DMS114 treated with DMSO at 0.1 percent for 48 hours (cell line): ENCODE data around the gene PCDH15.
"Not testable (repeated sequence)": the region's sequence is repeated elsewhere in the genome, so short reads cannot be mapped to it uniquely, and the experiment has no call there.

ENCODE experiments used
- DNase-seq: peaks from one replicate; lab custom pipeline; 2025; ENCODE audit not compliant: unreplicated experiment; lab: John Stamatoyannopoulos, UW

Gene PCDH15

DNA sequence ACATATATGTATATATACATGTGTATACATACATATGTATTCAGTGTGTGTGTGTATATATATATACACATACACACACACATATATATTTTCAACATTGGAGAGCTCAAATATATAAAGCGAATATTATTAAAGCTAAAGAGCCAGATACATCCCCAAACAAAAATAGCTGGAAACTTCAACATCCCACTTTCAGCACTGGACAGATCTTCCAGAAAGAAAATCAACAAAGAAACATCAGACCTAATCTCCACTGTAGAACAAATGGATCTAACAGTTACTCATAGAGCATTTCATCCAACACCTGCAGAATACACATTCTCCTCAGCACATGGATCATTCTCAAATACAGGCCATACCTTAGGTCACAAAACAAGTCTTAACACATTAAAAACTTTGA is 799.0 kb downstream of the PCDH15 start:
- DNase-seq, result no peak

DNA sequence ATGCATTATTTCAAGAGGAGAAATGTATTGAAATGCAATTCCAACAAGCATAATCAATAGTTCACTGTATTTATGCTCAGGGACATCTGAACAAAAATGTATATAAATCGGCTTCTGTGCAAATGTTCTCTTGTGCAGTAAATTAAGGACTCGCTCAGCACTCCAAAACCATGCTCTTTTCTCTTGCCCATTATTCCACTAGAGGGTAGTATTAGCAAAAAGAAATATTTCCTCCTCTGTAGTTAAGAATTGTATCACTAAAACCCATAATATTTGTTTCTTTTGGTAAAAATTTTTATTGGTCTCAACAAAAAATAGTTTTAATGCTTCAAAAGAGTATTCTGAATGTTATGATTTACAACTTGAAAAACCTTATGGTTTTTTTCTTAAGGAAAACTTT is 803.1 kb downstream of the PCDH15 start:
- peak; percentile 39 for DNase-seq

DNA sequence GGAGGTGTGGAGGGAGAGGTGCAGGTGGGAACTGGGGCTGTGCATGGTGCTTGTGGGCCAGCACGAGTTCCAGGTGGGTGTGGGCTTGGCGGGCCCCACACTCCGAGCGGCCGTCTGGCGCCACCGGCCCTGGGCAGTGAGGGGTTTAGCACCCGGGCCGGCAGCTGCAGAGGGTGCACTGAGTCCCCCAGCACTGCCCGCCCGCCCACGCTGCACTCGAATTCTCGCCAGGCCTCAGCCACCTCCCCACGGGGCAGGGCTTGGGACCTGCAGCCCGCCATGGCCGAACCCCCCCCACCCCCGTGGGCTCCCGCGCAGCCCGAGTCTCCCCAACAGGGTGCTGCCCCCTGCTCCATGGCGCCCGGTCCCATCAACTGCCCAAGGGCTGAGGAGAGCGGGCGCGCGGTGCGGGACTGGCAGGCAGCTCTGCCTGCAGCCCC is 810.2 kb downstream of the PCDH15 start:
- no peak for DNase-seq

DNA sequence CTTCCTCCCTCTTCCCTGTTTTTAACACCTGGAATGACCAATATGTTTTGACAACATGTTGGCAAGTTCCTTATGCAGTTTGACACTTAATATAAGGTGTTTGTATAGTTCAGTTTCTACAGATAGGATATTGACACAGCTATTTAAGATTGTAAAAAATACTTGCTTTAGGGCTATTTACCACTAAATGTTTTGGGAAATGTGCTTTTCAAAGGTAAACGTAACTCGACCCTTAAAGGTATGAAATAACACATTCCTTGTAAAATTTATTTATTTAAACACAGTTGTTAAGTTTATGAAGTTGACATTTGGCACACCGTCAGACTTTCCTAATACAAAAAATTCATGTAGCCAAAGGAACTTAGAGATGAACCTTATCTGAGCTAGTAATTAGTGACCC is 817.6 kb downstream of the PCDH15 start:
- DNase-seq, result no peak

DNA sequence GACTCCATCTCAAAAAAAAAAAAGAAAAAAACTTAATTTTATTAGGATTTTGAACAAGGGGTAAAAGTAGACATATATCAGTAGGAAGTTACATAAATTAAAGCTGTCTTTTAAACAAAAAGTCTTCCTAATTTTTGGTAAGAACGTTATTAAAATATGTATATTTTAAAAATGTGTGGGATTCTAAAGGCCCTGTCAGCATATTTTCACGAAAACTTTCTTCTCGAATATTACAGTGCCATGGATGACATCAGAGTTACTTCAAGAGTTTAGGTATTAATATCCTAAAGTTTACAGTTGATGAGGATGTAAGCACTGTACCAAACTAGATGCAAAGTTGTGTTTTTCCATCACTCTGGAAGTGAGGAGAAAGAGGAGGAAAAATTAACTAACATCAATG is 820.8 kb downstream of the PCDH15 start:
- DNase-seq, result no peak

DNA sequence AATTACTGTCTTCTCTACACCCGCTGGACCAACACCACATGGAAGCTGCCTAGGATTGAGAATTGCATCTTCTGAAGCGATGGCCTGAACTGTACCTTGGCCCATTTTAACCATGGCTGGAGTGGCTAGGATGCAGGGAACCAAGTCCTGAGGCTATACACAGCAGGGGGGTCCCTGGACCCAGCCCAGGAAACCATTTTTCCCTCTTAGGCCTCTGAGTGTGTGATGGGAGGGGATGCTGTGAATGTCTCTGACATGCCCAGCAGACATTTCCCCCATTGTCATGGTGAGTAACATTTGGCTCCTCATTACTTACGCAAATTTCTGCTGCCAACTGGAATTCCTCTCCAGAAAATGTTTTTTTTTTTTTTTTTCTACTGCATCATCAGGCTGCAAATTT is 822.7 kb downstream of the PCDH15 start:
- no peak for DNase-seq

DNA sequence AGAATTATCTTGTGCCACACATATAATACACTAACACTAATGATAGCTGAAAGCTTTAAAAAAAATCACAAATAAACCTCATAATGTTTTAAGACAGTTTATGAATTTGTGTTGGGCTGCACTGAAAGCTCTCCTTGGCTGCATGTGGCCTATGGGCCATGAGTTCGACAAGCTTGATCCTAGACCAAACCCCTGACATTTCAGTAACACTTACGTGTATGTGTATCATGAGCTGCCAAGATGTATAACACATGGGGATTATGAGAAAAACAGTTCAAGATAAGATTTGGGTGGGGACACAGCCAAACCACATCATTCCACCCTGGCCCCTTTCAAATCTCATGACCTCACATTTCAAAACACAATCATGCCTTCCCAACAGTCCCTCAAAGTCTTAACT is 823.8 kb downstream of the PCDH15 start:
- no peak for DNase-seq

DNA sequence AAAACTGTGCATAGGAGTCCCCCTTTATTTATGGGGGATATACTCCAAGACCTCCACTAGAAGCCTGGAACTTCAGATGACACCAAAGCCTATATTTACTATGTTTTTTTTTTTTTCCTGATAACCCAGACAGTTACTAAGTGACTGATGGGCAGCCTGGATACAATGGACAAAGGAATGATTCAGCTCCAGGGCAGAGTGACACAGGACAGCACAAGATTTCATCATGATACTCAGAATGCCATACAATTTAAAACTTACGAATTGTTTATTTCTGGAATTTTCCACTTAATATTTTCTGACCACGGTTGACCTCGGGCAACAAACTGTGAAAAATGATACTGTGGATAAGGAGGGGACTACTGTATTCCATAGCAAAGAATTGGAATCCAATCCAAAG is 843.6 kb downstream of the PCDH15 start:
- no peak for DNase-seq

DNA sequence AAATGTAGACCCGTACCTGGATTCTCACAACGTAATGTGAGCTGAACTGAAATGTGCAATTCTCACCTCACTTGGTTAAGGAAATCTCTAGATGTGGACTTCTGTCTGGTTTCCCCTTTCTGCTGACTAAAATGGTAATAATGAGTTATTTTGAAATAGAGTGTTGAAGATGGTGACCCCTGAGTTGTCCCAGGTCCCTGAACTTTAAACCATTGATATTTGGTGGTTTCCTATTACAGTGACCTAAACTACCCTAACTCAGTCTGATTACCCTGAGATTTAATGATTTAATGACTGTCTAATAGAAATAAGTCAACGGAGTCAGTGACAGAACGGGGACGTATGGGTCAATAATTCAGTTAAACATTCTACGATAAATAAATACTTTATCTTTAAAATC is 845.9 kb downstream of the PCDH15 start:
- no peak for DNase-seq

DNA sequence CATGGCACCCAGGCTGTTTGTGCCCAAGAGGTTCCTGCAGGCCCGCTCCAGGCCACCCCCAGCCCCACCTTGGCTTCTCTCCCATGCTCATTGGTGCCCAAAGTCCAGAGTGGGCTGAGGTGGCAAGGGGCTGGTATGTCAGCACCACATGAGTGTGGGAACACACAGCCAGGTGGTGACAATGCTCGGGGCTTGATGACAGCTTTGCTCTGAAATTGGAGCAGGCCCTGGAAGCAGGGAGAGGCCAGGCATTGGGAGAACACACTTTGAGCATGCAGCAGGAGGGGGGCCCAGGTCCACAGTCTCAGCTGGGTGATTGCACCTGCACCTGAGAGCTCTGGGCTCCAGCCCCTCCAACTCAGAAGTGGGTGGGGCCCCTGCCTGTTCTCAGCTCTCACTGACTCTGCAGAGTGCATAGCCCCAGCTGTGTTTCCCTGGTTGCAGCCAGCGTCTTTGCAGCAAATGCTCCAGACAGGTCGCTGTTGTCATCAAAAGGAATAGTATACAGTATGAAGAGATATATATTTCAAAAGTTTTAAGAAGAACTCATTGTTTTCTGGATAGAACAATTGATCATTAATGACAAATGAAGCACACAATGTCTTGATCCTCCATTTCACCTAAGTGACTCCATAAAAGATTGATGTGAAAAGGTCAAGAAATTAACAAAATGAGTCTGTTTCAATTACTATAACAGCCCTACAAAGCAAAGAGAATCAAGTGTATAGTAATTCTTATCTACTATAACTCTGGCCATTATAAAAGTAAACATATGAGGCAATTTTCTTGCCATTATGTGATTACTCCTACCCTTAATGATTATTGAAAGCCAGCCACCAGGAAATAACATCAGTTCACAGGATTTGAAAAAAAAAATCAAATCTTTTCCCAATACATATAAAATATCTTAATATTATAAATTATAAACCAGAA is 848.1 kb downstream of the PCDH15 start:
- no peak for DNase-seq

DNA sequence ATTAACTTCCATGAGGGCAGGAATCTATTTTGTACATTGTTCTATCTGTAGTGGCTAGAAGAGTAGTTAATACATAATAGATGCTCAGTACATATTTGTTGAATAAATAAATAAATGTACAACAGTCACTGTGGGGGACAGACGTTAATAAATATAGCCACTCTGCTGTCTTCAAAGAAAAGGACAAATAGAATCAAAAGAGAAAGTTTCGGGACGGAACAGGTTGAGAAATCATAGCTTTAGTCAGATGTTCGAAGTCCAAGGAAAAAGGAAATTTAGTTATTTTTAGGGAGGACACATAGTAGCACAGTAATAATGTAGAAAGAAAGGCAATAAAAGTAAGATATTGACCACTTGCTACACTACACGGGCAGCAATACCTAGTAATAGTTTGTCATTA is 861.4 kb downstream of the PCDH15 start:
- no peak for DNase-seq

DNA sequence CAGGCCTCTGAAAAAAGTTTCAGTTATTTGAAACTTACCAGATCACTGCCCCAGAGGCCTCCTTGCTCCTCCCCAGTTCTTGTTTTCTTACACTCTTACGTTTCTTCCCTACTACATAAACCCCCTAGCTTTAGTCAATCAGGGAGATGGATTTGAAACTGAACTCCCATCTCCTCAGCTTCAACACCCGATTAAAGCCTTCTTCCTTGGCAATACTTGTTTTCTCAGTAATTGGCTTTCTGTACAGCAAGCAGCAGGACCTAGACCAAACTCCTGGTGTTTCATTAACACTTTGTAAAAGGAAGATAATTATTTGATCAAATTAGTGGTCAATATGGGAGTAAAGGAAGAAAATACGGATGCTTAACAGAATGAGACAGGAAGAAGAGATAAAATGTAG is 870.4 kb downstream of the PCDH15 start:
- DNase-seq, result no peak

DNA sequence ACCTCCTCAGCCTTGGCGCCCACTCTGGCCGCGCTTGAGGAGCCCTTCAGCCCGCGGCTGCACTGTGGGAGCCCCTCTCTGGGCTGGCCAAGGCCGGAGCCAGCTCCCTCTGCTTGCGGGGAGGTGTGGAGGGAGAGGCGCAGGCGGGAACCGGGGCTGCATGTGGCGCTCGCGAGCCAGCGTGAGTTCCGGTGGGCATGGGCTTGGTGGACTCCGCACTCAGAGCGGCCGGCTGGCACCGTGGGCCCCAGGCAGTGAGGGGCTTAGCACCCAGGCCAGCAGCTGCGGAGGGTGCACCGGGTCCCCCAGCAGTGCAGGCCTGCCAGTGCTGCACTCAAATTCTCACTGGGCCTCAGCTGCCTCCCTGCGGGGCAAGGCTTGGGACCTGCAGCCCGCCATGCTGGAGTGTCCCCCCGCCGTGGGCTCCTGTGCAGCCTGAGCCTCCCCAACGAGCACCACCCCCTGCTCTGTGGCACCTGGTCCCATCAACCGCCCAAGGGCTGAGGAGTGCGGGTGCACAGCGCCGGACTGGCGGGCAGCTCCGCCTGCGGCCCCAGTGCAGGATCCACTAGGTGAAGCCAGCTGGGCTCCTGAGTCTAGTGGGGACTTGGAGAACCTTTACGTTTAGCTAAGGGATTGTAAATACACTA is 876.9 kb downstream of the PCDH15 start:
- DNase-seq, result not testable (repeated sequence)

DNA sequence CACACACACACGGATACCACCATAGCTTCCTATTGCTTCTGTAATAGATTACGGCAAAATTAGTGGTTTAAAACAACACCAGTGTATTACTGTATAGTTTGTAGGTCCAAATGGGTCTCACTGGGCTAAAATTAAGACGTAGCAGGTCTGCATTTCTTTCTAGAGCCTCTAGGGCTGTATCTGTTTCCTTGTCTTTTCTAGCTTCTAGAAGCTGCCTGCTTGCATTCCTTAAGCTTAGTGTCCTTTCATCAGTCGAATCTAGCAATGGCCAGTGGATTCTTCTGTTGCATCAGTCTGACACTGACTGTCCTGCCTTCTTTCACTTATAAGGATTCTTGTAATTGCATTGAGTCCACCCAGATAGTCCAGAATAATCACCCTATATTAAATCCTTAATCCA is 882.3 kb downstream of the PCDH15 start:
- no peak for DNase-seq

DNA sequence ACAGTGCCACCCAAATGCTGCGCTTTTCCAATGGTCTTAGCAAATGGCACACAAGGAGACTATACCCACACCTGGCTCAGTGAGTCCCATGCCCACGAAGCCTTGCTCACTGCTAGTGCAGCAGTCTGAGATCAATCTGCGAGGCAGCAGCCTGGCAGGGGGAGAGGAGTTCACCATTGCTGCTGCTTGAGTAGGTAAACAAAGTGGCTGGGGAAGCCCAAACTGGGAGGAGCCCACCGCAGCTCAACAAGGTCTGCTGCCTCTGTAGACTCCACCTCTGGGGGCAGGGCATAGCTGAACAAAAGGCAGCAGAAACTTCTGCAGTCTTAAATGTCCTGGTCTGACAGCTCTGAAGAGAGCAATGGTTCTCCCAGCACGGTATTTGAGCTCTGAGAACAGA is 891.2 kb downstream of the PCDH15 start:
- DNase-seq, result no peak

DNA sequence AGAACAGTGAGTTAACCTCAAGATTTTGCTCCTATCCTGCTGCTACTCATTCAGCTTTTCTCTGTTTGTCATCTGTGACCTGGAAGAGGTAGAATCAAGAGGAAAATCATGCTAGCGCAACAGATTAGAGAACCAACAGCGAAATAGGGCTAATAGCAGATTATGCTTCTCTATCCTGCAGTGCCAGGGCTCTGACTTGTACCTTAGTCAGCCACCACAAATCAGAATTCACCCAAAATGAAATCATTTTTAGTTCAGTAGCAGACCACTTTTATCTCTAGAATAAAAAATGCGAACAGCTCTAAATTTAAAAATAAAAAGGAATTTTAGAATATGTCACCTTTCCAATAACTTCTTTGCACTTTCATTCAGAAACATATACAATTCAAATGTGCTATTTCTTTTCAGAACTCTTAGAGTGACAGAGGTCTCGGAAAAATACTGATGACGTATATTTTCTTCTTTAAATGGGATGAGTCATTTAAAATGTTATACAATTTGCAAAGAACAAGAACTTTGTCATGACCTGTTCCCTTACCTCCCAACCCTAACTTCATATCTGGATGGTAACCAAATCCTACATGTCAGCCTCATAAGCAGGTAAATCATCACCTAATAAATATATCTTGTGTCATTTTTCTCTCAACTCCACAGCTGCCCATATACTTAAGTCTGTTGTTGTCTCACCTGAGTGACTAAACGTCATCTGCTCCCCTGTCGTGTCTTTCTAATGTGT is 896.4 kb downstream of the PCDH15 start:
- DNase-seq, result no peak

DNA sequence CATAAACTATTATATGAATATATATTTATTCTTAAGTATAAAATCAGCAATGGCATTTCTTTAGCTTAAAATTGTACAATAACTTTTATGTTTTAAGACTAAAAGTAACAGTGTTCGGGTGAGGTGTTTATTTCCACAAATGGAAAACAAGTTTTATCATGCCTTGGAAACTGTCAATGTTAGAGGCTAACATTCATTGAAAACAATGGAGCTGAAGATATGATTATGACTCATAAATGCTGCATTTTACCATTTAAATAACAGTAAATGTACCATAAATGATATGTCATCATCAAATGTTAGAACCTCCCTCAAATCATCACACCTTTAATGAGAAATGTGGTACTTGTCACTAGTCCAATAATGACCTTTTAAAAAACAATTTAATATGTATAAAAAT is 897.3 kb downstream of the PCDH15 start:
- no peak for DNase-seq

DNA sequence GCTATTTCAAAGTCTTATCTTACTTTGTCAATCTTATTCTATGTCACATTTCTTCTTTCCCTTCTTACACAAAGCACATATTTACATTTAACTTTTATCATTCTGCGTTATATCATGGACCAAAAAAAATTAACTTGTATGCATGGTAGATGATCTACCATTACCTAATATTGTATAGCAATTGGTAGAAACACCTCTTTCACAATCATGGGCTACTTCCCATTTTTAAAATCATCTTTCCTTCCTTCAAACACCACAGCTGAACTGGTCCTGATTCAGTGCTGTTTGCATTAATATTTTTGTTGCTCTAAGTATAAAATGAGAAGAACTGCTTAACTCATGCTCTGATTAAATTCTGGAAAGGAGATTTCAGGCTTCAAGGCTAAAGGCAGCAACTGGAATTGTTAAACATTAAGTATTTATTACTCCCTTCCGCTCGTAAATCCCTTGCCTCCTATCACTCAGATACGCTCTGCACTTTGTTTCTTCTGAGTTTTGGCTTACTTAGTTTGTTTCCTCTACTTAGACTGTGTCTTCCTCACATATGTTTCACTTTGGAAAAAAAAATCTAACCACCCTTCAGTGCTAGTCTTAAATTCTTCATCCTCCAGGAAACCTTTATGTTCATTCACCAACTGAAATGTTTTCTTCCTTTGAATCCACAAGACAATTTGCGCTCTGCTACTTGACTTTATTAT is 901.4 kb downstream of the PCDH15 start:
- DNase-seq, result no peak

DNA sequence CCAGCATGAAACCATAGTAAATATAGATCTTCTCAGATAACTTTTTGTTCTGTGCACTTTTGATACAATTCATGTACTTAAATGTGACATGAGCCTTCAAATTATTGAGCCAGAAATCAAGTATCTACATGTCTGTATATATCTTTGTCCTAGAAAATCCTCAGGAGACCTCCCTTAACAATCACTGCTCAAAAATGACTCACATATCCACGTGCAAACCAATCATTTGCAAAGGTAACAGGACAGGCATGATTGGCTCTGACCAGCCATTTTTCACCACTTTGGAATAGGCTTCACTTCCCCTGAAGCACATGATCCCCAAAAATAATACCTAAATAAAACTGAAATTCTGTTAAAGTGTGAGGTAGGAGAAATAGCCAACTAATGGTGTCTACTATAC is 902.5 kb downstream of the PCDH15 start:
- DNase-seq, result no peak

DNA sequence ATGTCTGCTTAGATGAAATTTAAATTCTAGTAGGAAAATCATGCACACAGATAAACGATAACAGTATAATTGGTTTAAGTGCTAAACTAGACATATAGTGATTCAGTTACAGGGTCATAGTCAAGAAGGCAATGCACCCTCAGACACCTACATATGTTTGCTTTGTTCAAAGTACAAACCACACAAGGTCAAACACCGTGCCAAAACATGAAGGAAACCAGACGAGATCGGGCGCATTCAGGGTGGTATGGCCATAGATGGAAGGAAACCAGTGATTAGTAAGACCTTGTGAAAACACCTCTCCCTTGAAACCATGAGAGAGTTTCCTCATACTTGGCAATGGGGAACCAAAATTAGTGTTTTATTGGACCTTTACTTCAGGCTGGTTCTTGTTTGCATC is 906.9 kb downstream of the PCDH15 start:
- DNase-seq, result no peak

DNA sequence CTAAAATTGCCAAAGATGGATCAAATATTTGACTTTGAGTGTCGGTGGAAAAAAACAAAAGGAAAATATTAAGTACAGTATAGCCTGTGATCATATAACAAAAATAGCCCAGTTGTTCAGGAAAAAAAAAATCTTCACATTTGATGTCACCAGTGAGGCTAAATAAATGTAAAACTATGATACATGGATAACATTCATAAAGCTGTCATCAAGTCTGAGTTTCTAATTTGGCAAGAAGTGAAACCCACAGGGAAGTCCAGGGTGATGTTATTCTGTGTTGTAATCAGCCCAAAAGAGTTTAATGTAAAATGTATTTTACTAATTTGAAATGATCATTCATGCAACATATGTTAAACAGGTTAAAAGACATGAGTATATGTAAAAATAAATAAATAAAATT is 908.0 kb downstream of the PCDH15 start:
- no peak for DNase-seq
